Raji (cell line): ENCODE results near the gene BTBD16.

Experiments used
- POLR2A ChIP-seq: IDR thresholded peaks from 2 replicates; pipeline ENCODE4 v1.6.1; 2011; ENCODE audit warnings: low read depth, low read length, control low read depth; ENCODE audit not compliant: insufficient read depth

Gene BTBD16

DNA sequence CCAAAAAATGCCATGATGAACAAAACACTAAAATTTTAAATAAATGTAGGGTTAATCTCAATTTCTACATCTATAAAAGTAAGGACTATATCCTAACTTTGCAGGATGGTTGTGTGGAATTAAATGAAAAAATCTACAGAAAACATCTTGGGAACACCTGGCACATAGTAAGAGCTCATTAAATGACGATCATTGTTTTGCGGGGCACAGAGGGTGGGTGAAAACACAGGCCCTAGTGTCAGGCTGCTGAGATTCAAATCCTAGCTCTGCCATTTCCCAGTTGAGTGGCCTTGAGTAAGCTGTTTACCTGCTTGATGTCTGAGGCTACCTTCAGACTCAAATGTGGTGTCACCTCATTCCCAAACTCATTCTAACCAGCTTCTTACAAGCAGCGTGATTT lies 35.6 kb downstream of the BTBD16 start:
- TF ChIP-seq POLR2A: no peak

GRCh38 chr10:122307669-122308416 lies 36.7 kb downstream of the BTBD16 start:
- no peak for TF ChIP-seq POLR2A

GRCh38 chr10:122308417-122309141 lies 37.5 kb downstream of the BTBD16 start:
- no peak for TF ChIP-seq POLR2A

- no peak for TF ChIP-seq POLR2A
Measured at GRCh38 chr10:122310311-122311050, 39.4 kb downstream of the BTBD16 start.

- TF ChIP-seq POLR2A: no peak
Measured at GRCh38 chr10:122311051-122311410, 39.9 kb downstream of the BTBD16 start.

- TF ChIP-seq POLR2A: no peak
Measured at GRCh38 chr10:122311716-122312115, 40.6 kb downstream of the BTBD16 start.

- no peak for TF ChIP-seq POLR2A
Measured at GRCh38 chr10:122316224-122316884, 45.3 kb downstream of the BTBD16 start.

- TF ChIP-seq POLR2A: no peak
Measured at GRCh38 chr10:122321960-122322359, 50.9 kb downstream of the BTBD16 start.

- TF ChIP-seq POLR2A: no peak
Measured at GRCh38 chr10:122323189-122323588, 52.1 kb downstream of the BTBD16 start.

DNA sequence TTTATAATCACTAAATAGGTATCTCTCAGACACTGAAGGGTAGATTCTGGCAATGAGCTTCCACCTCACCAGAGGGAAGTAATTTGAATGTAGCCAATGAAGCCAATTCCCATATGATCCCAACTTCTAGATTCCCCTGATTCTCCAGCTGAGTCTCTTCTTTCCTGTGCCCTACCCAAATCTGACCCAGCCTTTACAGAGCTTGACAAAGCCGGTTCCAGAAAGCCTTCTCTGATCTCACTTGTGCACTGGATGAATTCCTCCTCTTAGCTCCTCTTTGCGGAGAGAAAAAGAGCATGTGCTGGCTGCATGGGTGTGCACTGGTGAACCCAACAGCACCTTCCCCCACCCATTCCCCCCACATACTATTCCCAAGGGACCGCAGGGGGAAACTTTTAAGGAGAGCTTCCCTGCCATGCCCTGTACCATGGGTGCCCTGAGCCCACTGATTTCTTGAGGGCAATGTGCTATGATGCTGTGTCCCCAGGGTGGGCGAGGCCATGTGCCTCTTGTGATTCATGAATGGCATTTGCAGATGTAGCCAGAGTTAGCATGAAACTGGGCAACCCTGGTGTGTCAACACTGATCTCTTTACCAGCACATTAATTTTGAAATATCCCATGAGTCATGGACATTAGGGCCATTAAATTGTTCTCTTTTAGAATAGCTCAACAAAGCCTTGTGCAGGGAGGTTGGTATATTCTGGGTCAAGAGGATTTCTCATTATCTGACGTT lies 53.0 kb downstream of the BTBD16 start:
- no peak for TF ChIP-seq POLR2A

DNA sequence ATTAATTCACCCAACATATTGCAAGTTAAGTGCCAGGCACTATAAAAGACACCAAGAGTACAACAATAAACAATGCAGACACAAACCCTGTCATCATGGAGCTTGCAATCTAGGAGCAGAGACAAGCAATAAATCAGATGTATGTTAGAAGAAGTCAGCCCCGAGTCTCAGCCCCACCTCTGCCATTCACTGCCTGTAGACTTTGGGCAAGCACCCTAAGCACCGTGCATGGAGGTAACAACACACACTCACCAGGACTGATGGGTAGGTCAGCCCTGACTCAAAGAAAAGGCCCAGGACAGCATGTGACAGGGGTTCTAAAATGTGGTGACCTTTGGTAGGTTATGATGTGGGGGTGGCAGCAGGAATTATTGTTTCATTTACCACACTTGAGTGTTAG lies 54.1 kb downstream of the BTBD16 start:
- TF ChIP-seq POLR2A: no peak

GRCh38 chr10:122326385-122326784 lies 55.3 kb downstream of the BTBD16 start:
- TF ChIP-seq POLR2A: no peak

GRCh38 chr10:122326806-122327205 lies 55.7 kb downstream of the BTBD16 start:
- no peak for TF ChIP-seq POLR2A
